Measurements from ENCODE around the gene VPREB1.
A peak's percentile ranks its signal among the peaks of the same experiment; 100 is the strongest.
"Not testable (repeated sequence)": the region's sequence is repeated elsewhere in the genome, so short reads cannot be mapped to it uniquely, and the experiment has no call there.

The VPREB1 gene

GRCh38 chr22:22208652-22209051 is 35.9 kb upstream of the VPREB1 start:
- Mint-ChIP-seq H3K27me3 (no peaks in the 10 kb centered on the region), H3K4me3 (no peak overlapping the region), H3K9me3 (no peaks in the 10 kb centered on the region), H3K36me3 (no peaks in the 10 kb centered on the region), H3K4me1 (peaks cover 48% of the 10 kb centered on the region), H3K27ac (peak overlapping the region; percentile 54)
- ATAC-seq = no peak

GRCh38 chr22:22209080-22209640 is 35.4 kb upstream of the VPREB1 start:
- peak overlapping the region; percentile 25 for H3K27ac Mint-ChIP-seq
- H3K4me3 Mint-ChIP-seq, ATAC-seq, H3K9me3 Mint-ChIP-seq, H3K27me3 Mint-ChIP-seq, H3K36me3 Mint-ChIP-seq: not testable (repeated sequence)
- peaks cover 48% of the 10 kb centered on the region for H3K4me1 Mint-ChIP-seq

GRCh38 chr22:22210375-22210774 is 34.2 kb upstream of the VPREB1 start:
- H3K27me3 Mint-ChIP-seq = no peaks in the 10 kb centered on the region
- H3K4me1 Mint-ChIP-seq = peaks cover 58% of the 10 kb centered on the region
- H3K9me3 Mint-ChIP-seq = no peaks in the 10 kb centered on the region
- peak; percentile 81 for ATAC-seq
- H3K4me3 Mint-ChIP-seq = no peak overlapping the region
- H3K36me3 Mint-ChIP-seq = no peaks in the 10 kb centered on the region
- peak overlapping the region; percentile 70 for H3K27ac Mint-ChIP-seq

GRCh38 chr22:22210889-22211833 is 33.4 kb upstream of the VPREB1 start:
- H3K4me1 Mint-ChIP-seq = peaks cover 60% of the 10 kb centered on the region
- peak overlapping the region; percentile 70 for H3K27ac Mint-ChIP-seq
- no peaks in the 10 kb centered on the region for H3K36me3 Mint-ChIP-seq
- H3K4me3 Mint-ChIP-seq = no peak overlapping the region
- ATAC-seq = no peak
- no peaks in the 10 kb centered on the region for H3K27me3 Mint-ChIP-seq
- no peaks in the 10 kb centered on the region for H3K9me3 Mint-ChIP-seq

GRCh38 chr22:22213231-22213630 is 31.4 kb upstream of the VPREB1 start:
- Mint-ChIP-seq H3K4me1 (peaks cover 57% of the 10 kb centered on the region), H3K27me3 (no peaks in the 10 kb centered on the region), H3K4me3 (no peak overlapping the region), H3K36me3 (no peaks in the 10 kb centered on the region), H3K27ac (no peak overlapping the region), H3K9me3 (no peaks in the 10 kb centered on the region)
- ATAC-seq = no peak

GRCh38 chr22:22214819-22215329 is 29.7 kb upstream of the VPREB1 start:
- no peak for ATAC-seq
- H3K4me1 Mint-ChIP-seq = peaks cover 53% of the 10 kb centered on the region
- peak overlapping the region; percentile 56 for H3K27ac Mint-ChIP-seq
- H3K9me3 Mint-ChIP-seq = no peaks in the 10 kb centered on the region
- no peak overlapping the region for H3K4me3 Mint-ChIP-seq
- no peaks in the 10 kb centered on the region for H3K36me3 Mint-ChIP-seq
- no peaks in the 10 kb centered on the region for H3K27me3 Mint-ChIP-seq

GRCh38 chr22:22215659-22216449 is 28.7 kb upstream of the VPREB1 start:
- Mint-ChIP-seq H3K36me3 (no peaks in the 10 kb centered on the region), H3K27ac (peak overlapping the region; percentile 41)
- ATAC-seq = peak; percentile 52

GRCh38 chr22:22216450-22216959 is 28.1 kb upstream of the VPREB1 start:
- Mint-ChIP-seq H3K9me3 (no peaks in the 10 kb centered on the region), H3K36me3 (no peaks in the 10 kb centered on the region), H3K4me3 (no peak overlapping the region), H3K27me3 (no peaks in the 10 kb centered on the region), H3K27ac (peak overlapping the region; percentile 41), H3K4me1 (peaks cover 38% of the 10 kb centered on the region)
- peak; percentile 13 for ATAC-seq

More at GRCh38 chr22:22215659-22216449, 28.7 kb upstream of the VPREB1 start:
- no peaks in the 10 kb centered on the region for H3K9me3 Mint-ChIP-seq
- H3K4me1 Mint-ChIP-seq = peaks cover 44% of the 10 kb centered on the region
- no peak overlapping the region for H3K4me3 Mint-ChIP-seq
- no peaks in the 10 kb centered on the region for H3K27me3 Mint-ChIP-seq

- H3K4me1 Mint-ChIP-seq = peaks cover 34% of the 10 kb centered on the region
- H3K27me3 Mint-ChIP-seq = no peaks in the 10 kb centered on the region
- H3K4me3 Mint-ChIP-seq = no peak overlapping the region
- H3K36me3 Mint-ChIP-seq = no peaks in the 10 kb centered on the region
- H3K27ac Mint-ChIP-seq = no peak overlapping the region
- no peak for ATAC-seq
- no peaks in the 10 kb centered on the region for H3K9me3 Mint-ChIP-seq
Observed at GRCh38 chr22:22218302-22218701, 26.3 kb upstream of the VPREB1 start.

- Mint-ChIP-seq H3K36me3 (no peaks in the 10 kb centered on the region), H3K27ac (no peak overlapping the region), H3K4me1 (peaks cover 34% of the 10 kb centered on the region), H3K9me3 (no peaks in the 10 kb centered on the region), H3K27me3 (no peaks in the 10 kb centered on the region), H3K4me3 (no peak overlapping the region)
- ATAC-seq = no peak
Observed at GRCh38 chr22:22219140-22219996, 25.2 kb upstream of the VPREB1 start.

GRCh38 chr22:22221043-22221442 is 23.5 kb upstream of the VPREB1 start:
- peaks cover 24% of the 10 kb centered on the region for H3K4me1 Mint-ChIP-seq
- not testable (repeated sequence) for H3K27me3 Mint-ChIP-seq, ATAC-seq, H3K36me3 Mint-ChIP-seq, H3K4me3 Mint-ChIP-seq, H3K9me3 Mint-ChIP-seq, H3K27ac Mint-ChIP-seq

- no peaks in the 10 kb centered on the region for H3K27me3 Mint-ChIP-seq
- ATAC-seq = no peak
- no peak overlapping the region for H3K4me3 Mint-ChIP-seq
- H3K36me3 Mint-ChIP-seq = no peaks in the 10 kb centered on the region
- no peak overlapping the region for H3K27ac Mint-ChIP-seq
- no peaks in the 10 kb centered on the region for H3K9me3 Mint-ChIP-seq
- peaks cover 22% of the 10 kb centered on the region for H3K4me1 Mint-ChIP-seq
Observed at GRCh38 chr22:22226448-22227187, 18.0 kb upstream of the VPREB1 start.

- Mint-ChIP-seq H3K9me3 (no peaks in the 10 kb centered on the region), H3K27ac (no peak overlapping the region), H3K4me1 (peaks cover 22% of the 10 kb centered on the region), H3K36me3 (no peaks in the 10 kb centered on the region), H3K4me3 (no peak overlapping the region), H3K27me3 (no peaks in the 10 kb centered on the region)
- no peak for ATAC-seq
Observed at GRCh38 chr22:22228421-22228820, 16.2 kb upstream of the VPREB1 start.

- ATAC-seq = no peak
- peaks cover 24% of the 10 kb centered on the region for H3K4me1 Mint-ChIP-seq
- H3K4me3 Mint-ChIP-seq = no peak overlapping the region
- no peak overlapping the region for H3K27ac Mint-ChIP-seq
- H3K9me3 Mint-ChIP-seq = no peaks in the 10 kb centered on the region
- H3K27me3 Mint-ChIP-seq = no peaks in the 10 kb centered on the region
- no peaks in the 10 kb centered on the region for H3K36me3 Mint-ChIP-seq
Observed at GRCh38 chr22:22228921-22229320, 15.7 kb upstream of the VPREB1 start.

All from stimulated activated memory B cell treated with anti-CD40 and anti-IgM and Interleukin-4, amounts not matched to agents 10 μg/mL and 1 μg/mL and 100 μg/mL, for 72 hours (primary cell).